Loucy (cell line): ENCODE data around the gene CYTH3.

Source experiments
- EZH2phosphoT487 ChIP-seq: fragments of 200-600 bp; IDR thresholded peaks from 2 replicates; pipeline ENCODE4 v1.6.1; 2018; ENCODE audit warnings: antibody characterized with exemption, mild to moderate bottlenecking, moderate library complexity, borderline replicate concordance
- TF ChIP-seq, protein P1 (sequence below): fragments of 200-600 bp; sonication (generic); conservative IDR thresholded peaks from 2 replicates; pipeline ENCODE4 v1.5.1; 2014; ENCODE audit warnings: mild to moderate bottlenecking, antibody characterized with exemption, low read length

GRCh38 chr7:6277476-6277875, 5.1 kb upstream of the CYTH3 start:
- TF ChIP-seq, protein P1, sequence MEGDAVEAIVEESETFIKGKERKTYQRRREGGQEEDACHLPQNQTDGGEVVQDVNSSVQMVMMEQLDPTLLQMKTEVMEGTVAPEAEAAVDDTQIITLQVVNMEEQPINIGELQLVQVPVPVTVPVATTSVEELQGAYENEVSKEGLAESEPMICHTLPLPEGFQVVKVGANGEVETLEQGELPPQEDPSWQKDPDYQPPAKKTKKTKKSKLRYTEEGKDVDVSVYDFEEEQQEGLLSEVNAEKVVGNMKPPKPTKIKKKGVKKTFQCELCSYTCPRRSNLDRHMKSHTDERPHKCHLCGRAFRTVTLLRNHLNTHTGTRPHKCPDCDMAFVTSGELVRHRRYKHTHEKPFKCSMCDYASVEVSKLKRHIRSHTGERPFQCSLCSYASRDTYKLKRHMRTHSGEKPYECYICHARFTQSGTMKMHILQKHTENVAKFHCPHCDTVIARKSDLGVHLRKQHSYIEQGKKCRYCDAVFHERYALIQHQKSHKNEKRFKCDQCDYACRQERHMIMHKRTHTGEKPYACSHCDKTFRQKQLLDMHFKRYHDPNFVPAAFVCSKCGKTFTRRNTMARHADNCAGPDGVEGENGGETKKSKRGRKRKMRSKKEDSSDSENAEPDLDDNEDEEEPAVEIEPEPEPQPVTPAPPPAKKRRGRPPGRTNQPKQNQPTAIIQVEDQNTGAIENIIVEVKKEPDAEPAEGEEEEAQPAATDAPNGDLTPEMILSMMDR = no peak
- TF ChIP-seq EZH2phosphoT487 = no peak
